Measurements from ENCODE around the gene GNG12. TPM values are rescaled to one million over a fixed set of nuclear protein-coding genes. Genes with fewer than 3 reads are reported as not detected.
"Not testable (repeated sequence)": the region's sequence is repeated elsewhere in the genome, so short reads cannot be mapped to it uniquely, and the experiment has no call there.

GNG12 gene
- total RNA-seq, 2 donors from 2014 or later: 49.4 to 61.5 TPM

DNA sequence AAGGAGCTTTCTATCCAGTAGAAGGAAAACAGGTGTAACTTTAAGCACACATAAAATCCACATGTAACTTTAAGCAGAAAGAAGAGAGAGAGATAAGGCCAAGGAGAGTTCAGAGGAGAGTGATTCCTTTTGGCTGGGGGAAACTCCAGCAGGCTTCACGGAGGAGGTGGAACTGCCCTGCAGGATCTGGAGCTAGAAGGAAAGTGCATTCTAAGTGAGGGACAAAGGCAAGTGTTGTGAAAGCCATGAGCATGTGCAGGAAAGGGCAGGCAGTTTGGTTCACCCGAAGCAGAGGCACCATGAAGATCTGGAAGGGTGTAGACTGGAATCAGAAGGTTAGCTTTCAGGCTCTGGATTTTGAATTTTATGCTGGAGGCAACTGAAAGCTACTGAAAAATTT, 101.9 kb downstream of the GNG12 start:
- no peaks in the 10 kb centered on the region for H3K27me3 ChIP-seq (replicated peaks; ENCODE audit: insufficient read depth)
- TF ChIP-seq, protein P1, sequence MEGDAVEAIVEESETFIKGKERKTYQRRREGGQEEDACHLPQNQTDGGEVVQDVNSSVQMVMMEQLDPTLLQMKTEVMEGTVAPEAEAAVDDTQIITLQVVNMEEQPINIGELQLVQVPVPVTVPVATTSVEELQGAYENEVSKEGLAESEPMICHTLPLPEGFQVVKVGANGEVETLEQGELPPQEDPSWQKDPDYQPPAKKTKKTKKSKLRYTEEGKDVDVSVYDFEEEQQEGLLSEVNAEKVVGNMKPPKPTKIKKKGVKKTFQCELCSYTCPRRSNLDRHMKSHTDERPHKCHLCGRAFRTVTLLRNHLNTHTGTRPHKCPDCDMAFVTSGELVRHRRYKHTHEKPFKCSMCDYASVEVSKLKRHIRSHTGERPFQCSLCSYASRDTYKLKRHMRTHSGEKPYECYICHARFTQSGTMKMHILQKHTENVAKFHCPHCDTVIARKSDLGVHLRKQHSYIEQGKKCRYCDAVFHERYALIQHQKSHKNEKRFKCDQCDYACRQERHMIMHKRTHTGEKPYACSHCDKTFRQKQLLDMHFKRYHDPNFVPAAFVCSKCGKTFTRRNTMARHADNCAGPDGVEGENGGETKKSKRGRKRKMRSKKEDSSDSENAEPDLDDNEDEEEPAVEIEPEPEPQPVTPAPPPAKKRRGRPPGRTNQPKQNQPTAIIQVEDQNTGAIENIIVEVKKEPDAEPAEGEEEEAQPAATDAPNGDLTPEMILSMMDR (IDR thresholded peaks at IDR 0.05): no peak
- TF ChIP-seq POLR2A (IDR thresholded peaks at IDR 0.05): no peak
- TF ChIP-seq POLR2AphosphoS5 (IDR thresholded peaks at IDR 0.05): no peak
- no peak for DNase-seq (ENCODE audit: low spot score)
- 92% methylated on average over 2 of the region's 2 CpGs for WGBS
- intact Hi-C loops (cut with DNase I): no loop called here
- no peaks in the 10 kb centered on the region for H3K9me3 ChIP-seq
- no peak overlapping the region for H3K27ac ChIP-seq
- H3K36me3 ChIP-seq: no peaks in the 10 kb centered on the region
- H3K4me3 ChIP-seq: no peak overlapping the region
- H3K4me1 ChIP-seq (replicated peaks): no peaks in the 10 kb centered on the region

DNA sequence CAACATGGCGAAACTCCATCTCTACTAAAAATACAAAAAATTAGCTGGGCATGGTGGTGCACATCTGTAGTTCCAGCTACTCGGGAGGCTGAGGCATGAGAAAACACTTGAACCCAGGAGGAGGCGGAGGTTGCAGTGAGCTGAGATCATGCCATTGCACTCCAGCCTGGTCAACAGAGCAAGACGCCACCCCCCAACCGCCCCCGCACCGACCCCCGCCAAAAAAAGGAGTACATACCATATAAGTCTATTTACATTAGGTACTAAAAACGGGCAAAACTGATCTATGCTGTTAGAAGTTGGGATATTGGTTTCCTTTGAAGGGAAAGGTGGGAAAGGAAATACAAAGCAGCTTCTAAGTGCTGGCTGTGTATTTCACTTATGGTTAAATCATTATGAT, 103.0 kb downstream of the GNG12 start:
- DNase-seq (ENCODE audit: low spot score); H3K27ac ChIP-seq; intact Hi-C loops (cut with DNase I); H3K27me3 ChIP-seq (replicated peaks; ENCODE audit: insufficient read depth); H3K36me3 ChIP-seq; H3K4me3 ChIP-seq; H3K9me3 ChIP-seq; H3K4me1 ChIP-seq (replicated peaks): not testable (repeated sequence)
- 87% methylated on average over 9 of the region's 9 CpGs for WGBS

DNA sequence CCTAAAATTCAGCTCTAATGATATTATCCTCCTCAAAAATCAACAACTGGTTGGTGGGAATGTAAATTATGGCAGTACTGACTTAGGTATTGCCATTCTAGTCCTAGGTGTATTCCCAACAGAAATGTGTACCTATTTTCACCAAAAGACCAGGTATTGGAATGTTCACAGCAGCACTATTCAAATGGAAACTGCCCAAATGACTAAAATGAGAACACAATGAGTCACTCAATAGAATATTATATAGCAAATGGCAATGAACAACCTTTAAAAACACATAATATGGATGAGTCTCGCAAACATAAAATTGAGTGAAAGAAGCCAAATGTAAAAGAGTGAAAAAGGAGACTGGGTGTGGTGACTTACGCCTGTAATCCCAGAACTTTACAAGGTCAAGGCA, 103.4 kb downstream of the GNG12 start:
- intact Hi-C loops (cut with DNase I): no loop called here
- Histone ChIP-seq H3K27me3 (replicated peaks; ENCODE audit: insufficient read depth) (no peaks in the 10 kb centered on the region), H3K27ac (no peak overlapping the region), H3K4me1 (replicated peaks) (no peaks in the 10 kb centered on the region), H3K9me3 (no peaks in the 10 kb centered on the region), H3K4me3 (no peak overlapping the region), H3K36me3 (no peaks in the 10 kb centered on the region)
- WGBS: 97% methylated on average over 2 of the region's 2 CpGs
- TF ChIP-seq POLR2AphosphoS5 (IDR thresholded peaks at IDR 0.05): no peak
- TF ChIP-seq, protein P1 (IDR thresholded peaks at IDR 0.05): no peak
- no peak for TF ChIP-seq POLR2A (IDR thresholded peaks at IDR 0.05)
- no peak for DNase-seq (ENCODE audit: low spot score)

DNA sequence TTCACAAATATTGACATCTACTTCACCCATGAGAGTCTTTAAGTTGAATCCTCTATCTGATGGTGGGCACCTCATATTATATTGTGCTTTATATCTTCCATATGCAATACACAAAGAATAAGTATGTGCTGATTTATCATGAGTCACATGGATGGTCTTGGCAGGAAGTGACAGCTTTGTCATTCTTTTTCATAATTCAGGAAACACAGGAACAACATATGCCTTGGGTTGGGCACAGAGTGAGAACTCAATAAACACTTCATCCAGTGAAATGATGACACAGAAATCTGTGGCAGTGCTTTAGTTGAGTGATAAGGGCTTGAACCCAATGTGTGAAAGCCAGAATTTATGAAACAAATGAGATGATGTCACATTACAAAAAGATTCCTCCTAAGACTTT, 107.0 kb downstream of the GNG12 start:
- H3K27me3 ChIP-seq (replicated peaks; ENCODE audit: insufficient read depth): no peaks in the 10 kb centered on the region
- no peak overlapping the region for H3K27ac ChIP-seq

DNA sequence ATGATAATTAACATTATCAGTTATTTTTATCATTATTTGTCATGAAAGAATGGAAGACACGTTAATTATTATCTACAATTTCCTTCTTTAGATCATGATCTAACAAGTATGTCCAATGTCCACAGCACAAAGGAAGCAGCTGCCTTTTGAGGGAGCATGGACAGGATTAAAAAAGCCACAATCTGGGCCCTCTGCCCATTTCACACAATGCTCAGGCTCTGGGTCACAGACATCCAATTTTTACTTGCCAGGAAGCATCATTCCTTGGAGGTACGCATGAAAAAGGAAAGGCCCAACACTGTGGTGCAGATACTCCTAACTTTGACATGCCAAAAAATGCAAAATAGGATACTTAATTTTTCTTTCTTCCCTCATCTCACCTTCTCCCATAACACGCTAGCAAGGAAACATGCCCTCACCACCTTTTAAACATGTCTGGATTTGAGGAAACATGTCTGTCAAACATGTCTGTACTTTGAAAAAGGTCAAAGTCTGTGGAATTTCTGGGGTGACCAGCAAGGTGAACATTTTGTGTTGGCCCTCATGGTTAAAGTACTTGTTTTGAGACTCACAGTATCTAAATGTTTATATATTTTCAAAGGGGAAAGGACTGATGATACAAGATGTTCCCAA, 108.2 kb downstream of the GNG12 start:
- H3K4me1 ChIP-seq (replicated peaks): no peaks in the 10 kb centered on the region
- 20% methylated on average over 3 of the region's 3 CpGs for WGBS
- H3K27ac ChIP-seq: peak overlapping the region; percentile 11 to 37

More for the DNA sequence above, 107.0 kb downstream of the GNG12 start:
- no peaks in the 10 kb centered on the region for H3K4me1 ChIP-seq (replicated peaks)
- intact Hi-C loops (cut with DNase I): no loop called here
- TF ChIP-seq, protein P1 (IDR thresholded peaks at IDR 0.05): no peak
- no peak for TF ChIP-seq POLR2AphosphoS5 (IDR thresholded peaks at IDR 0.05)
- no peak for TF ChIP-seq POLR2A (IDR thresholded peaks at IDR 0.05)
- no peak overlapping the region for H3K4me3 ChIP-seq
- H3K9me3 ChIP-seq: no peaks in the 10 kb centered on the region
- no peak for DNase-seq (ENCODE audit: low spot score)
- H3K36me3 ChIP-seq: no peaks in the 10 kb centered on the region

DNA sequence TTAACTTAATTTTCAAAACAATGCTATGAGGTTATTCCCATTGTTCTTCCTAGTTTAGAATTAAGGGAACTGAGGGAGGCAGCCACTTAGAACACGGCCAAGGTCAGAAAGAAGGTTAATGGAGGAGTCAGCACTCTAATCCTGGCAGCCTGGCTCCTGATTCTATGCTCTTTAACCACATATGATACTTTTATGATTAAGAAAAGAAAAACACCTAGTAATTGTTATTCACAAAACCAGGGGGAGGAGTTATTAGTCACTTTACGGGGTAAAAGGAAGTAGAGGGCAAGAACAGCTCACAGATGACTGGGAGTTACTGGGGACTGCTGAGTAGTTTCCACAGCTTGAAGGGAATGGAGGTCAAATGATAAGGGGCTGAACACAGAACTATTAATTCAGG, 109.6 kb downstream of the GNG12 start:
- no peak overlapping the region for H3K4me3 ChIP-seq
- WGBS: 57% methylated on average over 2 of the region's 2 CpGs
- H3K36me3 ChIP-seq: no peaks in the 10 kb centered on the region
- H3K27ac ChIP-seq: no peak overlapping the region
- H3K4me1 ChIP-seq (replicated peaks): no peaks in the 10 kb centered on the region
- intact Hi-C loops (cut with DNase I): no loop called here
- no peaks in the 10 kb centered on the region for H3K9me3 ChIP-seq
- DNase-seq (ENCODE audit: low spot score): no peak
- TF ChIP-seq, protein P1 (IDR thresholded peaks at IDR 0.05): no peak
- TF ChIP-seq POLR2AphosphoS5 (IDR thresholded peaks at IDR 0.05) (no peak), POLR2A (IDR thresholded peaks at IDR 0.05) (no peak)
- H3K27me3 ChIP-seq (replicated peaks; ENCODE audit: insufficient read depth): no peaks in the 10 kb centered on the region

More for the DNA sequence above, 108.2 kb downstream of the GNG12 start:
- peak; percentile 50 for TF ChIP-seq POLR2AphosphoS5 (IDR thresholded peaks at IDR 0.05)
- no peak for TF ChIP-seq POLR2A (IDR thresholded peaks at IDR 0.05)
- DNase-seq (ENCODE audit: low spot score): peak; percentile 72
- Histone ChIP-seq H3K9me3 (no peaks in the 10 kb centered on the region), H3K4me3 (no peak overlapping the region), H3K27me3 (replicated peaks; ENCODE audit: insufficient read depth) (no peaks in the 10 kb centered on the region), H3K36me3 (no peaks in the 10 kb centered on the region)
- intact Hi-C loops (cut with DNase I): no loop called here

All from prostate gland (tissue), 2 donors.